Activated B cell treated with CpG ODN at 0.5 μM for 24 hours (primary cell): Measurements from ENCODE around the gene DCUN1D4. TPM values are rescaled to one million over a fixed set of nuclear protein-coding genes. Genes with fewer than 3 reads are reported as not detected.

Experiments used
- ATAC-seq: fragments of 200-7000 bp; cut with Tn5 transposase; one replicate; pipeline ENCODE4 v1.10.0; 2021; ENCODE audit warnings: low read depth, mild to moderate bottlenecking, moderate library complexity
- CTCF ChIA-PET: fragments of 350-600 bp; sonication (Branson Sonifier 250); formaldehyde crosslinking; loops from one replicate; lab custom pipeline; 2021; ENCODE audit warnings: antibody characterized with exemption; lab: Charles Lee
- POLR2A ChIA-PET: fragments of 350-600 bp; sonication (Branson Sonifier 250); formaldehyde crosslinking; loops from one replicate; lab custom pipeline; 2021; ENCODE audit warnings: antibody characterized with exemption; lab: Charles Lee
- DNase-seq: peaks from one replicate; pipeline ENCODE4 v3.0.0; 2022
- H3K27ac Mint-ChIP-seq: one replicate; pipeline ENCODE4 v1.8.0; 2020; ENCODE audit warnings: mixed read lengths
- H3K27me3 Mint-ChIP-seq: one replicate; pipeline ENCODE4 v1.8.0; 2021; ENCODE audit warnings: mixed read lengths
- H3K36me3 Mint-ChIP-seq: one replicate; pipeline ENCODE4 v1.8.0; 2021; ENCODE audit warnings: low read depth, mixed read lengths
- H3K4me1 Mint-ChIP-seq: one replicate; pipeline ENCODE4 v1.8.0; 2021; ENCODE audit warnings: mixed read lengths
- H3K4me3 Mint-ChIP-seq: one replicate; pipeline ENCODE4 v1.8.0; 2020; ENCODE audit warnings: mild to moderate bottlenecking, mixed read lengths
- H3K9me3 Mint-ChIP-seq: one replicate; pipeline ENCODE4 v1.8.0; 2020; ENCODE audit warnings: mixed read lengths
- CTCF ChIP-seq: fragments of 200-600 bp; IDR thresholded peaks from one replicate; pipeline ENCODE4 v1.8.0; 2022; ENCODE audit warnings: antibody characterized with exemption, mild to moderate bottlenecking
- intact Hi-C: fragments of 100-400 bp; cut with micrococcal nuclease; formaldehyde crosslinking; loops from one replicate; pipeline ENCODE4 v1.15.1; 2024
- total RNA-seq: library from RNA; stranded (reverse); gene quantifications from 2 replicates; pipeline ENCODE4 v1.2.3, GENCODE V29; 2022

Gene DCUN1D4
- total RNA-seq, 1 donor from 2014 or later: 23.0 TPM

- Mint-ChIP-seq H3K27me3 (no peaks in the 10 kb centered on the region), H3K4me3 (no peak overlapping the region), H3K27ac (no peak overlapping the region), H3K36me3 (peaks cover 73% of the 10 kb centered on the region), H3K4me1 (no peaks in the 10 kb centered on the region), H3K9me3 (no peaks in the 10 kb centered on the region)
- CTCF ChIA-PET: interaction anchor here (0.8 kb wide), 1 partner anchor 13 kb away, joined by 3 read pairs; no protein-coding TSS in a partner anchor
- DNase-seq (no peak), ATAC-seq (no peak)
- TF ChIP-seq CTCF: no peak
- POLR2A ChIA-PET: no interaction called here
- intact Hi-C loops: no loop called here
Observed at GRCh38 chr4:51878431-51878830, 35.5 kb downstream of the DCUN1D4 start.

- no peak for TF ChIP-seq CTCF
- Mint-ChIP-seq H3K4me1 (no peaks in the 10 kb centered on the region), H3K4me3 (no peak overlapping the region), H3K9me3 (no peaks in the 10 kb centered on the region), H3K36me3 (peaks cover 55% of the 10 kb centered on the region), H3K27ac (no peak overlapping the region), H3K27me3 (no peaks in the 10 kb centered on the region)
- POLR2A ChIA-PET: no interaction called here
- CTCF ChIA-PET: interaction anchor here (1.3 kb wide), 1 partner anchor 17 kb away, joined by 3 read pairs; no protein-coding TSS in a partner anchor
- no peak for DNase-seq
- intact Hi-C loops: no loop called here
- no peak for ATAC-seq
Observed at GRCh38 chr4:51880016-51880915, 37.3 kb downstream of the DCUN1D4 start.

- Mint-ChIP-seq H3K4me1 (no peaks in the 10 kb centered on the region), H3K9me3 (no peaks in the 10 kb centered on the region), H3K4me3 (no peak overlapping the region), H3K27me3 (no peaks in the 10 kb centered on the region), H3K27ac (peak overlapping the region; percentile 9), H3K36me3 (peaks cover 43% of the 10 kb centered on the region)
- ATAC-seq: no peak
- TF ChIP-seq CTCF: no peak
- ChIA-PET POLR2A (no interaction called here), CTCF (no interaction called here)
- intact Hi-C loops: no loop called here
- no peak for DNase-seq
Observed at GRCh38 chr4:51884055-51884454, 41.1 kb downstream of the DCUN1D4 start.

GRCh38 chr4:51884606-51885005 is 41.7 kb downstream of the DCUN1D4 start:
- DNase-seq: no peak
- ChIA-PET CTCF (no interaction called here), POLR2A (no interaction called here)
- no peak for ATAC-seq
- intact Hi-C loops: loop anchor here (1.0 kb wide), 2 partner anchors 142 to 288 kb away; no protein-coding TSS in a partner anchor
- no peaks in the 10 kb centered on the region for H3K27me3 Mint-ChIP-seq
- TF ChIP-seq CTCF: no peak
- H3K4me1 Mint-ChIP-seq: no peaks in the 10 kb centered on the region
- H3K27ac Mint-ChIP-seq: no peak overlapping the region
- H3K36me3 Mint-ChIP-seq: peaks cover 38% of the 10 kb centered on the region
- no peaks in the 10 kb centered on the region for H3K9me3 Mint-ChIP-seq
- H3K4me3 Mint-ChIP-seq: no peak overlapping the region

- Mint-ChIP-seq H3K27me3 (no peaks in the 10 kb centered on the region), H3K9me3 (no peaks in the 10 kb centered on the region), H3K4me1 (no peaks in the 10 kb centered on the region), H3K4me3 (no peak overlapping the region), H3K27ac (no peak overlapping the region), H3K36me3 (peaks cover 40% of the 10 kb centered on the region)
- ATAC-seq (no peak), DNase-seq (no peak)
- ChIA-PET POLR2A (no interaction called here), CTCF (no interaction called here)
- TF ChIP-seq CTCF: no peak
- intact Hi-C loops: loop anchor here (1.0 kb wide), 2 partner anchors 141 to 287 kb away; no protein-coding TSS in a partner anchor
Observed at GRCh38 chr4:51885363-51885762, 42.4 kb downstream of the DCUN1D4 start.
